ENCODE measurements around the gene RUBCNL.

DNA sequence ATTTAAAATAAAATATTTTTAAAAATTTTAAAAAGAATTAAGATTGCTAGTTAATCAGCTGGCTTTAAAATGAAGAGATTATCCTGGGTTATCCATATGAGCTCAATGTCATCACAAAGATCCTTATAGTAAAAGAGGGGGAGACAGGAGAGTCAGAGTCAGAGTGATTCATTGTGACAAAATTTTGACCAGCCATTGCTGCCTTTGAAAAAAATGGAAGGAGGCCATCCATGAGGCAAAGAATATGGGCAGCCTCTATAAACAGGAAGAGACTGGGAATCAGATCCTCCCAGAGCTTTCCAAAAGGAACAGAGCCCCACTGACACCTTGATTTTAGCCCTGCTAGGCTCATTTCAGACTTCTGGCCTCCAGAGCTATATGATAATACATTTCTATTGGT is 9.3 kb upstream of the RUBCNL start:
- TF ChIP-seq MLX (CRISPR knock-in tag; IDR thresholded peaks at IDR 0.05) (no peak), ZNF138 (CRISPR knock-in tag; conservative IDR thresholded peaks at IDR 0.05) (no peak), ESRRA (CRISPR knock-in tag; IDR thresholded peaks at IDR 0.05; ENCODE audit: borderline replicate concordance) (no peak), IRF1 (CRISPR knock-in tag; IDR thresholded peaks at IDR 0.05) (no peak), CREB1 (CRISPR knock-in tag; IDR thresholded peaks at IDR 0.05) (no peak), IRF2 (CRISPR knock-in tag; IDR thresholded peaks at IDR 0.05; ENCODE audit: borderline replicate concordance, low read depth) (no peak)
- TF ChIP-seq, protein P1, sequence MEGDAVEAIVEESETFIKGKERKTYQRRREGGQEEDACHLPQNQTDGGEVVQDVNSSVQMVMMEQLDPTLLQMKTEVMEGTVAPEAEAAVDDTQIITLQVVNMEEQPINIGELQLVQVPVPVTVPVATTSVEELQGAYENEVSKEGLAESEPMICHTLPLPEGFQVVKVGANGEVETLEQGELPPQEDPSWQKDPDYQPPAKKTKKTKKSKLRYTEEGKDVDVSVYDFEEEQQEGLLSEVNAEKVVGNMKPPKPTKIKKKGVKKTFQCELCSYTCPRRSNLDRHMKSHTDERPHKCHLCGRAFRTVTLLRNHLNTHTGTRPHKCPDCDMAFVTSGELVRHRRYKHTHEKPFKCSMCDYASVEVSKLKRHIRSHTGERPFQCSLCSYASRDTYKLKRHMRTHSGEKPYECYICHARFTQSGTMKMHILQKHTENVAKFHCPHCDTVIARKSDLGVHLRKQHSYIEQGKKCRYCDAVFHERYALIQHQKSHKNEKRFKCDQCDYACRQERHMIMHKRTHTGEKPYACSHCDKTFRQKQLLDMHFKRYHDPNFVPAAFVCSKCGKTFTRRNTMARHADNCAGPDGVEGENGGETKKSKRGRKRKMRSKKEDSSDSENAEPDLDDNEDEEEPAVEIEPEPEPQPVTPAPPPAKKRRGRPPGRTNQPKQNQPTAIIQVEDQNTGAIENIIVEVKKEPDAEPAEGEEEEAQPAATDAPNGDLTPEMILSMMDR (IDR thresholded peaks at IDR 0.05), result no peak
- TF ChIP-seq, protein P2, sequence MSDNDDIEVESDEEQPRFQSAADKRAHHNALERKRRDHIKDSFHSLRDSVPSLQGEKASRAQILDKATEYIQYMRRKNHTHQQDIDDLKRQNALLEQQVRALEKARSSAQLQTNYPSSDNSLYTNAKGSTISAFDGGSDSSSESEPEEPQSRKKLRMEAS (CRISPR knock-in tag; IDR thresholded peaks at IDR 0.05), result no peak

Measured in WTC11 (cell line).